HepG2 (cell line): ENCODE results near the gene PPA2. TPM values are rescaled to one million over a fixed set of nuclear protein-coding genes. Genes with fewer than 3 reads are reported as not detected.

Experiments
- HNF1A ChIP-seq, 2 experiments: sonication (generic) in 1 of 2; formaldehyde crosslinking in 1 of 2; IDR thresholded peaks; 2 replicates each; pipeline versions ENCODE4 v1.4.0 to v1.6.1; 2016 to 2020; ENCODE audit warnings: borderline replicate concordance in 1 of 2, low read depth in 1 of 2, mild to moderate bottlenecking in 1 of 2, missing genetic modification reagents in 1 of 2
- ZNF230 ChIP-seq: sonication (generic); formaldehyde crosslinking; IDR thresholded peaks from 2 replicates; pipeline ENCODE4 v1.4.0; 2020; ENCODE audit warnings: mild to moderate bottlenecking, missing genetic modification reagents
- polyA plus RNA-seq, 8 experiments: library from polyadenylated mRNA; depleted of rRNA in 3 of 8; stranded (reverse) in 7 of 8; unstranded in 1 of 8; fragments of >200 nt; fragmentation: Illumina TruSeq in 4 of 8; extraction: Trizol in 4 of 8; gene quantifications; 2 replicates each; pipeline versions ENCODE4 v1.2.1 to v1.2.3, GENCODE V29; 2011 to 2016; ENCODE audit warnings: low read depth in 4 of 8, missing spikeins in 1 of 8, mixed read lengths in 1 of 8; ENCODE audit not compliant: insufficient read depth in 1 of 8
- total RNA-seq, 5 experiments: library from RNA; depleted of rRNA; stranded (reverse); fragments of >200 nt; fragmentation: Illumina TruSeq; extraction: Trizol; gene quantifications; 2 replicates each; pipeline ENCODE4 v1.2.3, GENCODE V29; 2016; ENCODE audit warnings: low read depth in 1 of 5
- TF ChIP-seq, protein P1 (sequence below): sonication (generic); formaldehyde crosslinking; conservative IDR thresholded peaks from 2 replicates; pipeline ENCODE4 v1.4.0; 2020; ENCODE audit warnings: missing genetic modification reagents
- TF ChIP-seq, protein P2 (sequence below): sonication (generic); formaldehyde crosslinking; IDR thresholded peaks from 2 replicates; pipeline ENCODE4 v1.4.0; 2020; ENCODE audit warnings: missing genetic modification reagents
- TF ChIP-seq, protein P3 (sequence below): sonication (generic); formaldehyde crosslinking; IDR thresholded peaks from 2 replicates; pipeline ENCODE4 v1.4.0; 2020; ENCODE audit warnings: low read depth, mild to moderate bottlenecking, missing genetic modification reagents

The PPA2 gene
- total and polyA plus RNA-seq, 2 of the 13 experiments (the other 11 are each of a cell fraction or from before 2014, with no cell fraction given) = 44.2 to 70.6 TPM

GRCh38 chr4:105426187-105426897 is 47.5 kb downstream of the PPA2 start (continued):
- TF ChIP-seq, protein P1, sequence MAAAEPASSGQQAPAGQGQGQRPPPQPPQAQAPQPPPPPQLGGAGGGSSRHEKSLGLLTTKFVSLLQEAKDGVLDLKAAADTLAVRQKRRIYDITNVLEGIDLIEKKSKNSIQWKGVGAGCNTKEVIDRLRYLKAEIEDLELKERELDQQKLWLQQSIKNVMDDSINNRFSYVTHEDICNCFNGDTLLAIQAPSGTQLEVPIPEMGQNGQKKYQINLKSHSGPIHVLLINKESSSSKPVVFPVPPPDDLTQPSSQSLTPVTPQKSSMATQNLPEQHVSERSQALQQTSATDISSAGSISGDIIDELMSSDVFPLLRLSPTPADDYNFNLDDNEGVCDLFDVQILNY (CRISPR knock-in tag) = no peak
- TF ChIP-seq ZNF230 (CRISPR knock-in tag) = no peak
- TF ChIP-seq, protein P2, sequence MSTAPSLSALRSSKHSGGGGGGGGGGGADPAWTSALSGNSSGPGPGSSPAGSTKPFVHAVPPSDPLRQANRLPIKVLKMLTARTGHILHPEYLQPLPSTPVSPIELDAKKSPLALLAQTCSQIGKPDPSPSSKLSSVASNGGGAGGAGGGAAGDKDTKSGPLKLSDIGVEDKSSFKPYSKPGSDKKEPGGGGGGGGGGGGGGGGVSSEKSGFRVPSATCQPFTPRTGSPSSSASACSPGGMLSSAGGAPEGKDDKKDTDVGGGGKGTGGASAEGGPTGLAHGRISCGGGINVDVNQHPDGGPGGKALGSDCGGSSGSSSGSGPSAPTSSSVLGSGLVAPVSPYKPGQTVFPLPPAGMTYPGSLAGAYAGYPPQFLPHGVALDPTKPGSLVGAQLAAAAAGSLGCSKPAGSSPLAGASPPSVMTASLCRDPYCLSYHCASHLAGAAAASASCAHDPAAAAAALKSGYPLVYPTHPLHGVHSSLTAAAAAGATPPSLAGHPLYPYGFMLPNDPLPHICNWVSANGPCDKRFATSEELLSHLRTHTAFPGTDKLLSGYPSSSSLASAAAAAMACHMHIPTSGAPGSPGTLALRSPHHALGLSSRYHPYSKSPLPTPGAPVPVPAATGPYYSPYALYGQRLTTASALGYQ = no peak
- TF ChIP-seq HNF1A (IDR thresholded peaks at IDR 0.05; ENCODE audit: low read depth) = no peak
- TF ChIP-seq HNF1A (CRISPR knock-in tag; IDR thresholded peaks at IDR 0.05; ENCODE audit: borderline replicate concordance) = no peak
- TF ChIP-seq, protein P3, sequence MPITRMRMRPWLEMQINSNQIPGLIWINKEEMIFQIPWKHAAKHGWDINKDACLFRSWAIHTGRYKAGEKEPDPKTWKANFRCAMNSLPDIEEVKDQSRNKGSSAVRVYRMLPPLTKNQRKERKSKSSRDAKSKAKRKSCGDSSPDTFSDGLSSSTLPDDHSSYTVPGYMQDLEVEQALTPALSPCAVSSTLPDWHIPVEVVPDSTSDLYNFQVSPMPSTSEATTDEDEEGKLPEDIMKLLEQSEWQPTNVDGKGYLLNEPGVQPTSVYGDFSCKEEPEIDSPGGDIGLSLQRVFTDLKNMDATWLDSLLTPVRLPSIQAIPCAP = no peak
- TF ChIP-seq, all 625 proteins: peak for 0
